HL-60 (cell line): ENCODE data around the gene SIMC1.

Experiments used
- DNase-seq, 2 experiments: peaks; one replicate each; pipeline ENCODE4 v3.0.0-alpha.2; 2010 to 2020; ENCODE audit warnings: low read depth in 1 of 2, low spot score in 1 of 2
- H3K27ac ChIP-seq: fragments of 250-450 bp; sonication (Bioruptor Pico); replicated peaks from 2 replicates; pipeline ENCODE4 v1.5.1; 2020; ENCODE audit warnings: mild to moderate bottlenecking, moderate library complexity
- H3K27me3 ChIP-seq: fragments of 250-450 bp; sonication (Bioruptor Pico); 2 replicates; pipeline ENCODE4 v1.5.1; 2021; ENCODE audit warnings: mild to moderate bottlenecking, moderate library complexity; ENCODE audit not compliant: insufficient read depth, poor library complexity, severe bottlenecking
- H3K4me3 ChIP-seq: replicated peaks from 2 replicates; pipeline ENCODE4 v1.5.1; 2011; ENCODE audit warnings: mild to moderate bottlenecking, control low read depth, low read length; ENCODE audit not compliant: insufficient read depth
- GABPA ChIP-seq: IDR thresholded peaks from 2 replicates; pipeline ENCODE4 v1.6.1; 2012; ENCODE audit warnings: low read depth
- POLR2AphosphoS5 ChIP-seq: IDR thresholded peaks from 2 replicates; pipeline ENCODE4 v1.6.1; 2012; ENCODE audit warnings: low read depth
- SPI1 ChIP-seq: IDR thresholded peaks from 2 replicates; pipeline ENCODE4 v1.6.1; 2012; ENCODE audit warnings: low read depth, mild to moderate bottlenecking, borderline replicate concordance
- TF ChIP-seq, protein P1 (sequence below): IDR thresholded peaks from one replicate; pipeline ENCODE4 v1.5.1; 2011; ENCODE audit warnings: low read length, control low read depth, inconsistent platforms; ENCODE audit not compliant: insufficient read depth
- TF ChIP-seq, protein P2 (sequence below): IDR thresholded peaks from 2 replicates; pipeline ENCODE4 v1.6.1; 2012; ENCODE audit warnings: low read depth; ENCODE audit not compliant: insufficient replicate concordance

The SIMC1 gene

DNA sequence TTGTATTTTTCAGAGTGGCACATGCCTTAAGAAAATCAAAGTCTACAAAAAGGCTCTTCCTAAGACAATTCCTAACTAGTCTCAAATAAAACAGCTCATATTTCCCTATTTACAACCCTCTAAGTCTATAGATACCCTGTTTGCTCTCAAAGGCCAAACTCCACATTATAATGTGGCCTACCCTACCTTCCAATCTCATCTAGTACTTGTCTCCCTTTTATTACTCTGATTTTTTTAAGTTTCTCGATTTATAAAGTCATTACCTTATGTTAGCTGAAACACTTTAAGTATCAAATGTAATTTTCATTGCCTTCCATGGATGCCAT lies 103.9 kb downstream of the SIMC1 start:
- no peak for DNase-seq
- no peaks in the 10 kb centered on the region for H3K27me3 ChIP-seq
- H3K27ac ChIP-seq: no peak overlapping the region
- H3K4me3 ChIP-seq: no peak overlapping the region
- no peak for TF ChIP-seq SPI1
- TF ChIP-seq, protein P1, sequence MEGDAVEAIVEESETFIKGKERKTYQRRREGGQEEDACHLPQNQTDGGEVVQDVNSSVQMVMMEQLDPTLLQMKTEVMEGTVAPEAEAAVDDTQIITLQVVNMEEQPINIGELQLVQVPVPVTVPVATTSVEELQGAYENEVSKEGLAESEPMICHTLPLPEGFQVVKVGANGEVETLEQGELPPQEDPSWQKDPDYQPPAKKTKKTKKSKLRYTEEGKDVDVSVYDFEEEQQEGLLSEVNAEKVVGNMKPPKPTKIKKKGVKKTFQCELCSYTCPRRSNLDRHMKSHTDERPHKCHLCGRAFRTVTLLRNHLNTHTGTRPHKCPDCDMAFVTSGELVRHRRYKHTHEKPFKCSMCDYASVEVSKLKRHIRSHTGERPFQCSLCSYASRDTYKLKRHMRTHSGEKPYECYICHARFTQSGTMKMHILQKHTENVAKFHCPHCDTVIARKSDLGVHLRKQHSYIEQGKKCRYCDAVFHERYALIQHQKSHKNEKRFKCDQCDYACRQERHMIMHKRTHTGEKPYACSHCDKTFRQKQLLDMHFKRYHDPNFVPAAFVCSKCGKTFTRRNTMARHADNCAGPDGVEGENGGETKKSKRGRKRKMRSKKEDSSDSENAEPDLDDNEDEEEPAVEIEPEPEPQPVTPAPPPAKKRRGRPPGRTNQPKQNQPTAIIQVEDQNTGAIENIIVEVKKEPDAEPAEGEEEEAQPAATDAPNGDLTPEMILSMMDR: no peak
- TF ChIP-seq GABPA: no peak
- TF ChIP-seq POLR2AphosphoS5: no peak
- TF ChIP-seq, protein P2, sequence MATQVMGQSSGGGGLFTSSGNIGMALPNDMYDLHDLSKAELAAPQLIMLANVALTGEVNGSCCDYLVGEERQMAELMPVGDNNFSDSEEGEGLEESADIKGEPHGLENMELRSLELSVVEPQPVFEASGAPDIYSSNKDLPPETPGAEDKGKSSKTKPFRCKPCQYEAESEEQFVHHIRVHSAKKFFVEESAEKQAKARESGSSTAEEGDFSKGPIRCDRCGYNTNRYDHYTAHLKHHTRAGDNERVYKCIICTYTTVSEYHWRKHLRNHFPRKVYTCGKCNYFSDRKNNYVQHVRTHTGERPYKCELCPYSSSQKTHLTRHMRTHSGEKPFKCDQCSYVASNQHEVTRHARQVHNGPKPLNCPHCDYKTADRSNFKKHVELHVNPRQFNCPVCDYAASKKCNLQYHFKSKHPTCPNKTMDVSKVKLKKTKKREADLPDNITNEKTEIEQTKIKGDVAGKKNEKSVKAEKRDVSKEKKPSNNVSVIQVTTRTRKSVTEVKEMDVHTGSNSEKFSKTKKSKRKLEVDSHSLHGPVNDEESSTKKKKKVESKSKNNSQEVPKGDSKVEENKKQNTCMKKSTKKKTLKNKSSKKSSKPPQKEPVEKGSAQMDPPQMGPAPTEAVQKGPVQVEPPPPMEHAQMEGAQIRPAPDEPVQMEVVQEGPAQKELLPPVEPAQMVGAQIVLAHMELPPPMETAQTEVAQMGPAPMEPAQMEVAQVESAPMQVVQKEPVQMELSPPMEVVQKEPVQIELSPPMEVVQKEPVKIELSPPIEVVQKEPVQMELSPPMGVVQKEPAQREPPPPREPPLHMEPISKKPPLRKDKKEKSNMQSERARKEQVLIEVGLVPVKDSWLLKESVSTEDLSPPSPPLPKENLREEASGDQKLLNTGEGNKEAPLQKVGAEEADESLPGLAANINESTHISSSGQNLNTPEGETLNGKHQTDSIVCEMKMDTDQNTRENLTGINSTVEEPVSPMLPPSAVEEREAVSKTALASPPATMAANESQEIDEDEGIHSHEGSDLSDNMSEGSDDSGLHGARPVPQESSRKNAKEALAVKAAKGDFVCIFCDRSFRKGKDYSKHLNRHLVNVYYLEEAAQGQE: no peak

DNA sequence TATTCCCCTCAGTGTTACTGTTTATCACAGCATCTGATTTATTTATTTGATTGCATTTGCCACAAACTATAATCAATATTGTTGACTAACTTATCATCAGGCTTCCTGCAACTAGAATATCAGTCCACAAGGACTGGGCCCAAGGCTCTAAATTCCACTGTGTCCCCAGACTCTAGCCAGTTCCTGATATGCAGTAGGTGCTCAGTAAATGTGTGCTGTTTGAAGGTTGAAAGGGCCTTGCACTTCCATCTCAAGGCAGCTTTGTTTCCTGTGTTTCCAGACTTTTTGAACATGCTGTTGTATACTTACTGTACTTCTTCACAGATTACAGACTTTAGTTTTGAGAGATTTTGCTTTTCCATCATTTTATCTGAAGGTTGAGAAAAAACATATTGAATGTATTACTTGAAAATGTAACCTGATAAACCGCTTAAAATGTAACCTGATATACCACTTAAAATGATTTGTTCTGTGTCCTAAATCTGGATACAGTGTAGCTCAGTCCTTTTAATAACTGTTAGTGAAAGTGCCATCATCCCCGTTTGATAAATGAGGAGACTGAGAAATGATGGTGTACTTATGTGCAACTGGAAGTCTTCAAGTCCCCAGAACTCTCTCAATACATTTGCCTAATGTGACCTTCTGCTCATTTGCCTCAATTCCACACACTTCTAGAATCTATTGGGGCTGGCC lies 104.7 kb downstream of the SIMC1 start:
- TF ChIP-seq GABPA: no peak
- TF ChIP-seq POLR2AphosphoS5: no peak
- TF ChIP-seq, protein P2: no peak
- no peak for TF ChIP-seq SPI1
- TF ChIP-seq, protein P1: no peak
- no peaks in the 10 kb centered on the region for H3K27me3 ChIP-seq
- no peak for DNase-seq
- no peak overlapping the region for H3K27ac ChIP-seq
- no peak overlapping the region for H3K4me3 ChIP-seq

DNA sequence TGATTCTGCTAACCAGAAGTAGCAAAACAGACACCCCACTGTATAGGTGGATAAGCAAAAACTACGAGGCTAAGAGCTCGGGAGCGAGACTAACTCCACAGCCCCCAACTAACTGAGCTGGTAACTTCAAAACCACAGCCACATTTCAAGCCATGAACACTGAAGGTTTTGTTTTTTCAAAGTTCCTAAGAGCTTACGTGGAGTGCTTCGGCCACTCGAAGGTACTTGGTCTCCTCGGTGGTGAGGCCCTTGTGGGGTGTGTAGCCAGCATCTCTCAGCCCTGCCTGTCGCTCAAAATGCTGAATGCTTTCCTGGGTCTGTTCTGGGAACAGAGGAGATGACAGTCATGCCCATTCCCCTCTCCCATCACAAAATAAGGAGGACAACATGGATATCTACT lies 112.2 kb downstream of the SIMC1 start:
- no peak overlapping the region for H3K27ac ChIP-seq
- no peak for TF ChIP-seq GABPA
- TF ChIP-seq, protein P2: no peak
- no peak for TF ChIP-seq SPI1
- TF ChIP-seq, protein P1: no peak
- no peak for TF ChIP-seq POLR2AphosphoS5
- DNase-seq: no peak
- no peak overlapping the region for H3K4me3 ChIP-seq
- H3K27me3 ChIP-seq: no peaks in the 10 kb centered on the region
